Right lobe of liver (tissue), 6 donors: Measurements from ENCODE around the gene CFAP119. TPM values are rescaled to one million over a fixed set of nuclear protein-coding genes. Genes with fewer than 3 reads are reported as not detected.

Experiments used
- ATAC-seq, 4 donors: fragments of 200-7000 bp; cut with Tn5 transposase; one replicate each; pipeline ENCODE4 v1.9.1; 2020; ENCODE audit warnings: mild to moderate bottlenecking in 4 of 4, moderate library complexity in 4 of 4
- DNase-seq, 3 donors: peaks; one replicate each; pipeline ENCODE4 v3.0.0-alpha.2; 2020
- H3K27ac ChIP-seq, 3 donors: fragments of 200-600 bp; one replicate each; pipeline ENCODE4 v1.8.0; 2022
- H3K27me3 ChIP-seq, 2 donors: fragments of 200-600 bp; one replicate each; pipeline ENCODE4 v1.8.0; 2022
- H3K36me3 ChIP-seq, 4 donors: fragments of 200-600 bp; sonication (generic) in 1 of 4; one replicate each; pipeline versions ENCODE4 v1.5.1 to v1.8.0; 2017 to 2022; ENCODE audit warnings: control low read depth in 1 of 4
- H3K4me1 ChIP-seq, 4 donors: fragments of 200-600 bp; sonication (generic) in 1 of 4; one replicate each; pipeline versions ENCODE4 v1.5.1 to v1.8.0; 2017 to 2022; ENCODE audit warnings: control low read depth in 1 of 4
- H3K4me3 ChIP-seq, 3 donors: fragments of 200-600 bp; one replicate each; pipeline ENCODE4 v1.8.0; 2022
- H3K9me3 ChIP-seq, 4 donors: fragments of 200-600 bp; sonication (generic) in 1 of 4; one replicate each; pipeline versions ENCODE4 v1.5.1 to v1.8.0; 2017 to 2022; ENCODE audit warnings: control low read depth in 1 of 4
- CTCF ChIP-seq, 4 donors: fragments of 200-600 bp in 3 of 4; fragments of 450-650 bp in 1 of 4; IDR thresholded peaks; one replicate each; pipeline versions ENCODE4 v1.5.1 to v1.8.0; 2016 to 2022; ENCODE audit warnings: antibody characterized with exemption in 4 of 4, mild to moderate bottlenecking in 2 of 4
- POLR2A ChIP-seq: fragments of 450-650 bp; IDR thresholded peaks from one replicate; pipeline ENCODE4 v1.6.1; 2017; ENCODE audit warnings: antibody characterized with exemption, mild to moderate bottlenecking
- WGBS: methylation state at CpG from one replicate; pipeline ENCODE4 v1.1.6; 2018; ENCODE audit warnings: low coverage, low lambda C conversion rate; ENCODE audit not compliant: insufficient coverage; ENCODE audit errors: missing lambda C conversion rate; 5-methylcytosine and 5-hydroxymethylcytosine counted together
- intact Hi-C, 2 donors: fragments of 100-400 bp; cut with DNase I; formaldehyde crosslinking; loops; one replicate each; pipeline versions ENCODE4 v1.11.2 to v1.14.1; 2022
- total RNA-seq, 6 experiments: library from RNA; depleted of rRNA in 2 of 6; stranded (reverse); fragments of >200 nt in 2 of 6; fragmentation: NEBNext Ultra II Directional in 3 of 6; extraction: Animal tissue kit (Norgen Biotek cat#: 25700) in 3 of 6; gene quantifications; one replicate each; pipeline versions ENCODE4 v1.1.0 to v1.2.4, GENCODE V29; 2016 to 2023
- donor health status: DM: no; HTN: yes; CAD: no.
- donor health status: DM: no; HTN: no; CAD: no.
- donor health status: DM: no; HTN: no; CAD: no.
- donor health status: DM: no; HTN: yes; CAD: no.
- donor health status: DM: no; HTN: yes; CAD: no.

The CFAP119 gene
- total RNA-seq, 6 experiments from 2014 or later = 0.19 to 1.8 (median 0.29) TPM; not detected in 1

- no peaks in the 10 kb centered on the region for H3K27me3 ChIP-seq
- peak in 1 of 3 donors; percentile 42 for DNase-seq
- no peak for ATAC-seq
- 94% methylated on average over 16 of the region's 23 CpGs for WGBS
- H3K9me3 ChIP-seq = no peaks in the 10 kb centered on the region
- intact Hi-C loops = no loop called here
- peaks cover 4 to 89% (median 46%) of the 10 kb centered on the region in 4 donors for H3K36me3 ChIP-seq
- H3K27ac ChIP-seq = no peak overlapping the region
- H3K4me3 ChIP-seq = no peak overlapping the region
- TF ChIP-seq POLR2A (no peak), CTCF (IDR thresholded peaks at IDR 0.05) (no peak)
- H3K4me1 ChIP-seq = peaks cover 0 to 2% (median 0%) of the 10 kb centered on the region in 4 donors
These were observed 6.8 kb upstream of the CFAP119 start for GRCh38 chr16:30768583-30769181.

GRCh38 chr16:30767767-30768465, 6.1 kb upstream of the CFAP119 start:
- Histone ChIP-seq H3K27me3 (no peaks in the 10 kb centered on the region), H3K36me3 (peaks cover 4 to 94% (median 45%) of the 10 kb centered on the region in 4 donors), H3K4me3 (no peak overlapping the region), H3K27ac (no peak overlapping the region), H3K4me1 (peaks cover 0 to 10% (median 4%) of the 10 kb centered on the region in 4 donors), H3K9me3 (no peaks in the 10 kb centered on the region)
- ATAC-seq (peak in 1 of 4 donors; percentile 29), DNase-seq (peak in 1 of 3 donors; percentile 50)
- 82% methylated on average over 8 of the region's 18 CpGs for WGBS
- no peak for TF ChIP-seq CTCF (IDR thresholded peaks at IDR 0.05)
- TF ChIP-seq POLR2A = no peak
- intact Hi-C loops = no loop called here

GRCh38 chr16:30766933-30767284, 5.0 kb upstream of the CFAP119 start:
- WGBS = 73% methylated on average over 2 of the region's 4 CpGs
- peaks cover 0 to 14% (median 5%) of the 10 kb centered on the region in 4 donors for H3K4me1 ChIP-seq
- ATAC-seq (no peak), DNase-seq (no peak)
- peaks cover 4 to 86% (median 41%) of the 10 kb centered on the region in 4 donors for H3K36me3 ChIP-seq
- TF ChIP-seq CTCF (IDR thresholded peaks at IDR 0.05) (no peak), POLR2A (no peak)
- intact Hi-C loops = no loop called here
- H3K27me3 ChIP-seq = no peaks in the 10 kb centered on the region
- H3K9me3 ChIP-seq = no peaks in the 10 kb centered on the region
- H3K4me3 ChIP-seq = no peak overlapping the region
- no peak overlapping the region for H3K27ac ChIP-seq

- no peak for ATAC-seq
- Histone ChIP-seq H3K9me3 (no peaks in the 10 kb centered on the region), H3K4me1 (peaks cover 0 to 18% (median 7%) of the 10 kb centered on the region in 4 donors), H3K27me3 (no peaks in the 10 kb centered on the region), H3K4me3 (no peak overlapping the region), H3K27ac (no peak overlapping the region), H3K36me3 (peaks cover 4 to 81% (median 38%) of the 10 kb centered on the region in 4 donors)
- WGBS = 80% methylated on average over 1 of the region's 29 CpGs
- TF ChIP-seq POLR2A (no peak), CTCF (IDR thresholded peaks at IDR 0.05) (no peak)
- intact Hi-C loops = no loop called here
- DNase-seq = peak in 1 of 3 donors; percentile 32
These were observed 4.5 kb upstream of the CFAP119 start for GRCh38 chr16:30766206-30766932.
